ENCODE data around the gene SLC5A1. TPM values are rescaled to one million over a fixed set of nuclear protein-coding genes. Genes with fewer than 3 reads are reported as not detected.

The SLC5A1 gene
- total RNA-seq, 3 donors from 2014 or later = 25.8 to 105 (median 27.9) TPM

DNA sequence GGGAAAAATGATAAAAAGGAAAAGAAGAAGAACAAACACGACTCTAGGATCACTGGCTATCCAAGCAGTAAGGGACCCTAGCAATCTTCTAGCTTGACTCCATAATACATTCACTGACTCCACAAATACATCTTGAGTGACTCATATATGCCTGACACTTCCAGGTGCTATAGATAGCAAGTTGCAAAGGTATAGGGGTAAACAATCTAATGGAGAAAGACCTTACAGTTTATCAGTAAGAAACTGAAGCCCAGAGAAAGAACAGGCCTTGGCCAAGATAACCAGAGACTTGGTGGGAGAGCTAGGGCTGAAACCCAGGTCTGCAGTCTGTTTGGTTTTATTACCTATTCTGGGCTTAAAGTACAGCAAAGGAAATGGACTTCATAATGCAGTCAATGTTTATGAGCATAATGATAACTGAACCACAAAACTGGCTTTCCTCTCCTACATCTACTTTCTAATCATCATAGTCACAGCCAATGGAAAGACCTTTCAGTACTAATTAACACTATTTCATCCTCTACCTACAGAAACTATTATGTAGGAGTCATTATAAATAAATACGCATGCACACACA is 19.7 kb upstream of the SLC5A1 start:
- intact Hi-C loops (cut with DNase I, micrococcal nuclease) = no loop called here
- Histone ChIP-seq H3K4me3 (no peak overlapping the region), H3K36me3 (ENCODE audit: low read depth) (no peaks in the 10 kb centered on the region), H3K4me1 (ENCODE audit: low read depth) (no peaks in the 10 kb centered on the region), H3K9me3 (no peaks in the 10 kb centered on the region)
- DNase-seq (no peak), ATAC-seq (peak; percentile 64)
- TF ChIP-seq, protein P1, sequence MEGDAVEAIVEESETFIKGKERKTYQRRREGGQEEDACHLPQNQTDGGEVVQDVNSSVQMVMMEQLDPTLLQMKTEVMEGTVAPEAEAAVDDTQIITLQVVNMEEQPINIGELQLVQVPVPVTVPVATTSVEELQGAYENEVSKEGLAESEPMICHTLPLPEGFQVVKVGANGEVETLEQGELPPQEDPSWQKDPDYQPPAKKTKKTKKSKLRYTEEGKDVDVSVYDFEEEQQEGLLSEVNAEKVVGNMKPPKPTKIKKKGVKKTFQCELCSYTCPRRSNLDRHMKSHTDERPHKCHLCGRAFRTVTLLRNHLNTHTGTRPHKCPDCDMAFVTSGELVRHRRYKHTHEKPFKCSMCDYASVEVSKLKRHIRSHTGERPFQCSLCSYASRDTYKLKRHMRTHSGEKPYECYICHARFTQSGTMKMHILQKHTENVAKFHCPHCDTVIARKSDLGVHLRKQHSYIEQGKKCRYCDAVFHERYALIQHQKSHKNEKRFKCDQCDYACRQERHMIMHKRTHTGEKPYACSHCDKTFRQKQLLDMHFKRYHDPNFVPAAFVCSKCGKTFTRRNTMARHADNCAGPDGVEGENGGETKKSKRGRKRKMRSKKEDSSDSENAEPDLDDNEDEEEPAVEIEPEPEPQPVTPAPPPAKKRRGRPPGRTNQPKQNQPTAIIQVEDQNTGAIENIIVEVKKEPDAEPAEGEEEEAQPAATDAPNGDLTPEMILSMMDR (IDR thresholded peaks at IDR 0.05) = no peak

DNA sequence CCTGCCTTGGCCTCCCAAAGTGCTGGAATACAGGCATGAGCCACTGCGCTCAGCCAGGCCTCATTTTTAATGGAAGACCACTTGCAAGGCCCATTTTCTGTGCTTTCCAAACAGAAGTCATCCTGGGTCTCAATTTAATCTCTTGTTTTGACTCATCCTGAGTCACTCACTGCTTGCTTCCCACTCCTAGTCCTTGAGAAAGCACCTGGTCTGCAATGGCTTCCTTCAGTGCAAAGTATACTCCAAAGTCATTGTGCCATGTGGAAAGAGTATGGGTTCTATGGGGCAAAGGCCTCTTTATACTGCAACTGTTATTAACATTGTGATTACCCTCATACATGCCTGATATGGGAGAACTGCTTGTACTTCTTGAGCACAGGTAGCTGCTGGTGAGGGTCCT is 18.3 kb upstream of the SLC5A1 start:
- intact Hi-C loops (cut with DNase I, micrococcal nuclease) = no loop called here
- TF ChIP-seq, protein P1 (IDR thresholded peaks at IDR 0.05) = no peak
- Histone ChIP-seq H3K4me3 (no peak overlapping the region), H3K4me1 (ENCODE audit: low read depth) (no peaks in the 10 kb centered on the region), H3K9me3 (no peaks in the 10 kb centered on the region), H3K36me3 (ENCODE audit: low read depth) (no peaks in the 10 kb centered on the region)
- no peak for DNase-seq
- ATAC-seq = peak; percentile 86

DNA sequence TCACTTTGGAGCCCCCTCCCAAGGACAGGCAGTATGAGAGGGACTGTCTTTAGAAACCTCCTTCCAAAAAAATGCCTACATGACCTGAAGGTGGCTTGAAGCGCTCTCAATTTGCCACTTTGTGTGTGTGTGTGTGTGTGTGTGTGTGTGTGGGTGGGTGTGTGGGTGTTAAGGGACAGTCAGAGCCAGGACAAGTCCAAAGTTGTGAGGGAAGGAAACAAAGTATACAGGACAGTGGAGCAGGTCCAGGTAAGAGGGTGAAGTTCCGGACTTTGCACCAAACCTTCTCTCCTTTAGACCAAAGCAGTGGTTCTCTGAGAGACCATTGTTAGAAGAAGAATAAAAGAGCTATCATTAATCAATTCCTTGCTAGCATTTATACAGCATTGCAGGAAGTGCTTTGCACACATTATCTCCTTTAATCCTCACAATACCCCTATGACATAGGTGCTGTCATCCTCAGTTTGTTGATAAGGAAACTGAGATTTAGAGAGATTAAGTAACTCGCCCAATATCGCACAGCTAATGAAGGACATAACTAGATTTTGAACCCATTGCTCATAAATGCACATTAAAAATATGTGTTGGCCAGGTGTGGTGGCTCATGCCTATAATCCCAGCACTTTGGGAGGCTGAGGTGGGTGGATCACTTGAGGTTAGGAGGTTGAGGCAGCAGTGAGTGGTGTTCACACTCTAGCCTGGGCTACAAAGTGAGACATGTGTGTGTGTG is 12.4 kb upstream of the SLC5A1 start:
- Histone ChIP-seq H3K36me3 (ENCODE audit: low read depth) (no peaks in the 10 kb centered on the region), H3K9me3 (no peaks in the 10 kb centered on the region), H3K4me1 (ENCODE audit: low read depth) (no peaks in the 10 kb centered on the region), H3K4me3 (no peak overlapping the region)
- TF ChIP-seq, protein P1 (IDR thresholded peaks at IDR 0.05) = no peak
- intact Hi-C loops (cut with DNase I, micrococcal nuclease) = no loop called here
- peak; percentile 51 for ATAC-seq
- no peak for DNase-seq

DNA sequence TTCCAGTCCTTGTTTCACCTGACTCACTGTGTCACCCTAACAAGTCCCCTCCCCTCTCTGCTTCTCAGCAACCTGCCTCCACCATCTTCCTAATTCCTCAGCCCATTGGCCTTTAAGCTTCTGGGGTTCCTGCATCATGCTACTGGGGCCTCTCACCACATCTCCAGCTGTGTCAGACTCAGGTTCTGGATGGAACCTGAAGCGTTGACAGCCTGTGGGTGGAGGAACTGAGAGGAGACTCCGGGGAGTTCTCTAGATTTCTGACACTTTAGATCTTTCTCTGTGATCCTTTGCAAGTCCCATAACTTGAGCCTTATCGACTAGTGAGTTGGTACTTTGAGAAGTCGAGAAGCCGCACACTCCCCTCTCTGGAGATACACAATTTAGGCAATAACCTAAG is 11.6 kb upstream of the SLC5A1 start:
- TF ChIP-seq, protein P1 (IDR thresholded peaks at IDR 0.05) = no peak
- H3K4me3 ChIP-seq = no peak overlapping the region
- no peaks in the 10 kb centered on the region for H3K36me3 ChIP-seq (ENCODE audit: low read depth)
- H3K4me1 ChIP-seq (ENCODE audit: low read depth) = no peaks in the 10 kb centered on the region
- no peaks in the 10 kb centered on the region for H3K9me3 ChIP-seq
- no peak for DNase-seq
- ATAC-seq = no peak
- intact Hi-C loops (cut with DNase I, micrococcal nuclease) = no loop called here

DNA sequence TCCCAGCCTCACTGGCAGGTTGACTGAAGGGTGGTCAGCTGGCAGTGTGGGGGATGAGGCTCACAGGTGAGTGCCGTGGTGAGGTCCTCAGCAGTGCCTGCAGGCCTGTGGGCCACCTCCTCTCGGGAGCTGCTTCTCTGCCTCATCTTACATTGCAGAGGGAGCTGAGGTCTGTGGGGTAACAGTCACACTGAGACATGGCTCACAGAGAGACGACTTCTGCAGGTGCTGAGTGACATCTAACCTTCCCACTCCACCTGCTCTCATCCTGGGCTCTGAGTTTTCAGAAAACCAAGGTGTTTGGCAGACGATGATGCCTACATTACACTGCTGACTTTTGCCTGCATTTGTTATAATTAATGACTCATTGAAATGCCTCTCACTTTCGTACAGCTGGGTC is 8.8 kb upstream of the SLC5A1 start:
- no peak for DNase-seq
- TF ChIP-seq, protein P1 (IDR thresholded peaks at IDR 0.05) = no peak
- intact Hi-C loops (cut with DNase I, micrococcal nuclease) = no loop called here

More for the DNA sequence above, 8.8 kb upstream of the SLC5A1 start:
- Histone ChIP-seq H3K4me3 (no peak overlapping the region), H3K9me3 (no peaks in the 10 kb centered on the region), H3K4me1 (ENCODE audit: low read depth) (no peaks in the 10 kb centered on the region), H3K36me3 (ENCODE audit: low read depth) (no peaks in the 10 kb centered on the region)
- ATAC-seq = no peak
